ENCODE measurements around the gene STK33. TPM values are rescaled to one million over a fixed set of nuclear protein-coding genes. Genes with fewer than 3 reads are reported as not detected.

The STK33 gene
- total RNA-seq, 2 donors from 2014 or later, result 16.4 to 23.0 TPM

- Histone ChIP-seq H3K36me3 (no peaks in the 10 kb centered on the region), H3K27me3 (no peaks in the 10 kb centered on the region), H3K27ac (no peak overlapping the region), H3K9me3 (no peaks in the 10 kb centered on the region), H3K4me3 (no peak overlapping the region), H3K4me1 (no peaks in the 10 kb centered on the region)
- TF ChIP-seq CTCF (IDR thresholded peaks at IDR 0.05), result no peak
- DNase-seq (ENCODE audit: low spot score), result no peak
Measured at GRCh38 chr11:8342821-8343681, 251.0 kb downstream of the STK33 start.

- Histone ChIP-seq H3K9me3 (no peaks in the 10 kb centered on the region), H3K4me1 (no peaks in the 10 kb centered on the region), H3K36me3 (no peaks in the 10 kb centered on the region), H3K4me3 (no peak overlapping the region), H3K27ac (no peak overlapping the region), H3K27me3 (no peaks in the 10 kb centered on the region)
- TF ChIP-seq CTCF (IDR thresholded peaks at IDR 0.05), result no peak
- no peak for DNase-seq (ENCODE audit: low spot score)
Measured at GRCh38 chr11:8341996-8342395, 252.0 kb downstream of the STK33 start.

Other genes with a start within 250 kb of the STK33 start
- 1 to 10 TPM in 1 of 2 donors, under 1 TPM in 1; 0.56 to 3.7 TPM for gene TRIM66, start 88.4 kb upstream of the STK33 start, total RNA-seq
- 100 to 1,000 TPM; 598 to 620 TPM for gene RPL27A, start 88.6 kb upstream of the STK33 start, total RNA-seq

All from right atrium auricular region (tissue), 2 donors.